Right lobe of liver (tissue), 4 donors: ENCODE results near the gene CCDC191.

Experiments used
- POLR2A ChIP-seq: fragments of 450-650 bp; IDR thresholded peaks from one replicate; pipeline ENCODE4 v1.6.1; 2017; ENCODE audit warnings: antibody characterized with exemption, mild to moderate bottlenecking
- TF ChIP-seq, protein P1 (sequence below), 4 donors: fragments of 200-600 bp in 3 of 4; fragments of 450-650 bp in 1 of 4; IDR thresholded peaks; one replicate each; pipeline versions ENCODE4 v1.5.1 to v1.8.0; 2016 to 2022; ENCODE audit warnings: antibody characterized with exemption in 4 of 4, mild to moderate bottlenecking in 2 of 4
- donor health status: DM: no; HTN: no; CAD: no.
- donor health status: DM: no; HTN: no; CAD: no.
- donor health status: DM: no; HTN: yes; CAD: no.

DNA sequence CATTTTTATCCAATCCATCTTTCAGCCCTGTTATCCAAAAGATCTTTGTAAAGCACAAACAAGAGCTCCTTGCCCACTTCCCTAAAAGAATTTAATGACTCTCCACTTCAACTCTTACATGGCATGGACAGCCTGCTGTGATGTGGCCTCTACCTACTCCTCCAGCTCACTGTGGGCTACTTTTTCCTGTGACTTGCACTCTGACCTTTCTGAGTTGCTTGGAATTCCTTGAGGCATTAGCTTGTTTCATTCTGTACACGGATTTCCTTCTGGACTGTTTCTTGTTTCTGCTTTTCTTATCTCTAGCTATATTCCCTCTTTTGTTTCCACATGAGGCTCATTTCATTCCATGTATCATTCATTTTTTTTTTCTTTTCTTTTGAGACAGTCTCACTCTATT, 15.5 kb upstream of the CCDC191 start:
- TF ChIP-seq, protein P1, sequence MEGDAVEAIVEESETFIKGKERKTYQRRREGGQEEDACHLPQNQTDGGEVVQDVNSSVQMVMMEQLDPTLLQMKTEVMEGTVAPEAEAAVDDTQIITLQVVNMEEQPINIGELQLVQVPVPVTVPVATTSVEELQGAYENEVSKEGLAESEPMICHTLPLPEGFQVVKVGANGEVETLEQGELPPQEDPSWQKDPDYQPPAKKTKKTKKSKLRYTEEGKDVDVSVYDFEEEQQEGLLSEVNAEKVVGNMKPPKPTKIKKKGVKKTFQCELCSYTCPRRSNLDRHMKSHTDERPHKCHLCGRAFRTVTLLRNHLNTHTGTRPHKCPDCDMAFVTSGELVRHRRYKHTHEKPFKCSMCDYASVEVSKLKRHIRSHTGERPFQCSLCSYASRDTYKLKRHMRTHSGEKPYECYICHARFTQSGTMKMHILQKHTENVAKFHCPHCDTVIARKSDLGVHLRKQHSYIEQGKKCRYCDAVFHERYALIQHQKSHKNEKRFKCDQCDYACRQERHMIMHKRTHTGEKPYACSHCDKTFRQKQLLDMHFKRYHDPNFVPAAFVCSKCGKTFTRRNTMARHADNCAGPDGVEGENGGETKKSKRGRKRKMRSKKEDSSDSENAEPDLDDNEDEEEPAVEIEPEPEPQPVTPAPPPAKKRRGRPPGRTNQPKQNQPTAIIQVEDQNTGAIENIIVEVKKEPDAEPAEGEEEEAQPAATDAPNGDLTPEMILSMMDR (IDR thresholded peaks at IDR 0.05): no peak
- TF ChIP-seq POLR2A: no peak
